DMS 273 treated with DMSO at 0.1 percent for 48 hours (cell line): ENCODE data around the gene GABPB1.

Experiments used
- DNase-seq: peaks from one replicate; lab custom pipeline; 2025; lab: John Stamatoyannopoulos, UW

GABPB1 gene

GRCh38 chr15:50277370-50277769 is 77.6 kb downstream of the GABPB1 start:
- DNase-seq, result no peak

GRCh38 chr15:50275908-50276307 is 79.1 kb downstream of the GABPB1 start:
- DNase-seq, result no peak

- no peak for DNase-seq
Measured at GRCh38 chr15:50275091-50275490, 79.9 kb downstream of the GABPB1 start.

GRCh38 chr15:50267577-50267976 is 87.4 kb downstream of the GABPB1 start:
- DNase-seq, result no peak

- no peak for DNase-seq
Measured at GRCh38 chr15:50265620-50266019, 89.4 kb downstream of the GABPB1 start, which contains the start of gene HDC. Gene HDC, minus strand, starts transcription at chr15:50265726. Its CDS starts 103 bp downstream, at chr15:50265623.

GRCh38 chr15:50262533-50262932 is 92.5 kb downstream of the GABPB1 start:
- no peak for DNase-seq

GRCh38 chr15:50261981-50262380 is 93.0 kb downstream of the GABPB1 start:
- no peak for DNase-seq

- no peak for DNase-seq
Measured at GRCh38 chr15:50260969-50261496, 94.0 kb downstream of the GABPB1 start.

GRCh38 chr15:50259276-50259675 is 95.7 kb downstream of the GABPB1 start:
- DNase-seq, result no peak

- no peak for DNase-seq
Measured at GRCh38 chr15:50257924-50258323, 97.1 kb downstream of the GABPB1 start.

- no peak for DNase-seq
Measured at GRCh38 chr15:50257332-50257731, 97.7 kb downstream of the GABPB1 start.

GRCh38 chr15:50256188-50257041 is 98.6 kb downstream of the GABPB1 start:
- peak; percentile 13 for DNase-seq

GRCh38 chr15:50252556-50252955 is 102.4 kb downstream of the GABPB1 start:
- no peak for DNase-seq

- DNase-seq, result no peak
Measured at GRCh38 chr15:50251638-50252182, 103.3 kb downstream of the GABPB1 start.

- no peak for DNase-seq
Measured at GRCh38 chr15:50250760-50251394, 104.1 kb downstream of the GABPB1 start.

- DNase-seq, result no peak
Measured at GRCh38 chr15:50249704-50250103, 105.3 kb downstream of the GABPB1 start.

- no peak for DNase-seq
Measured at GRCh38 chr15:50248994-50249582, 105.9 kb downstream of the GABPB1 start.

GRCh38 chr15:50247819-50248655 is 107.0 kb downstream of the GABPB1 start:
- DNase-seq, result no peak

- no peak for DNase-seq
Measured at GRCh38 chr15:50246631-50247030, 108.4 kb downstream of the GABPB1 start.

GRCh38 chr15:50244959-50245624 is 109.9 kb downstream of the GABPB1 start:
- no peak for DNase-seq

- DNase-seq, result no peak
Measured at GRCh38 chr15:50244153-50244552, 110.8 kb downstream of the GABPB1 start.
